CD1c-positive myeloid dendritic cell (primary cell): Measurements from ENCODE around the gene ORAI2.
"Not testable (repeated sequence)": the region's sequence is repeated elsewhere in the genome, so short reads cannot be mapped to it uniquely, and the experiment has no call there.

ENCODE experiments used
- DNase-seq: peaks from one replicate; pipeline ENCODE4 v3.0.0-alpha.2; 2016; ENCODE audit errors: extremely low spot score

ORAI2 gene

DNA sequence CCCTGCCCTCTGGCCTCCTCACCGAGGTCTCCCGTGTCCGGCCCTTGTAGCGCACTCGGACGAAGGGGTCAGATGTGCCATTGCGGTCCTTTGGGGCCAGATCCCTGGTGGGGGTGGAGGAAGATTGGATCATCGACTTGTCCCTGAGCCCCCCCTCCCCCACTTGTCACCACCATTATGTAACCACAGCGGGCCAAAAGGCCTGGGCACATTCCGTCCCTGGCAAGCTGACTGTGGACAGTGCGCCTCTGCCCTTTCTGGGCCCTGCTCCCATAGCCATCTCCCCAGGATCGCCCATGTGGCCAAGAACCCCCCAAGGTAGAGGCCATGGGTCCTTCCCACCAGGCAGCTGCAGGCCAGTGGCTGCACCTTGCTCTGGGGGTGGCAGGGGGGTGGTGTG lies 69.8 kb downstream of the ORAI2 start:
- not testable (repeated sequence) for DNase-seq

- not testable (repeated sequence) for DNase-seq
These were observed 72.2 kb downstream of the ORAI2 start for GRCh38 chr7:102505298-102506185.
